Muscle of back (tissue), 11 donors: Measurements from ENCODE around the gene TREX2. TPM values are rescaled to one million over a fixed set of nuclear protein-coding genes. Genes with fewer than 3 reads are reported as not detected.

Experiments used
- DNase-seq, 3 donors: peaks; one replicate each; pipeline versions ENCODE4 v3.0.0 to v3.0.0-alpha.2; 2013
- polyA plus RNA-seq, 10 donors: library from polyadenylated mRNA; unstranded; fragments of 120-200 nt; gene quantifications; one replicate each; pipeline ENCODE4 v1.2.1, GENCODE V29; 2013; ENCODE audit not compliant: insufficient read length in 10 of 10

Gene TREX2
- polyA plus RNA-seq, 10 donors, result 0.23 to 0.49 (median 0.38) TPM; not detected in 1

- peak; percentile 75 to 85 (median 75) for DNase-seq
These were observed 31.0 kb upstream of the TREX2 start for GRCh38 chrX:153476666-153477363.

DNA sequence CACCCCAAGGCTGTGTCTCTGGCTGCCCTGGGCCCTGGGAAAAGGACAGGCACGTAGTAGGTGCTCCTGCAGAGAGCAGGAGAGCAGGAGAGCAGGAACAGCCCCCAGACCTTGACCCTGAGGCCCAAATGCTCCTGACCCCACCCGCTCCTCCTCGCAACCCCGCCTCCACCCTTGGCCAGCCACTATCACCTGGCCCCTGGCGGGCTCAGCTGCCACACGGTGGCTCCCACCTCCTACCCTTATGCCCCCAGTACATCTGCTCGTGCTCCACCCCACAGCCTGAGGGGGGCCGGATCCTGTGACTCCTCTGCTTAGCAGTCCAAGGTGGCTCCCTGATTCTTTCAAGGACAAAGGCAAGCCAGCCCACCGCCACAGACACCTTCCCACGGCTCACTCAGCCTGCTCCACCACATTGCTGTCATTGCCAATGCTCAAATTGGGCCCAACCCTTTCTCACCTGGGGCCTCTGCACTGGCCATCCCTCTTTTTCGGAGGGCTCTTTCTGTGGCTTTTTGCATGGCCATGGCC, 30.0 kb upstream of the TREX2 start:
- no peak for DNase-seq

DNA sequence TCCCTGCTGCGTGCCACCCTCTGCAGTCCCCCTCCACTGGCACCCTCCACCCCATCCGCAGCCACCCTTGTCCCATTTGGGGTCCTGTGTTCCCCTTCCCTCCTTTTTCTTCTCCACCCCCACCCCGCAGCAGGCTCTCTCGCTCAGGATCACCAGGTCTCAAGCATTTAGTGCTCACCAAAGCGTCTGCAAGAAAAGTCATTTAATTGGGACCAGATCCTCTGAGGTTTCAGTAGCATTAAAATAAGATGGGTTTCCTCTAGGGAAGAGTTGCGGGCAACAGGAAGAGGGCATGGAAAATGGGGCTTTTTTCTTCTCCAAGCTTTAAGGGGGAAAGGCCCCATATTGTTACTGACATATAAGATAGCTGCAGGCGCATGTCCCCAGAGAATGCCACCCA, 29.4 kb upstream of the TREX2 start:
- DNase-seq, result no peak

DNA sequence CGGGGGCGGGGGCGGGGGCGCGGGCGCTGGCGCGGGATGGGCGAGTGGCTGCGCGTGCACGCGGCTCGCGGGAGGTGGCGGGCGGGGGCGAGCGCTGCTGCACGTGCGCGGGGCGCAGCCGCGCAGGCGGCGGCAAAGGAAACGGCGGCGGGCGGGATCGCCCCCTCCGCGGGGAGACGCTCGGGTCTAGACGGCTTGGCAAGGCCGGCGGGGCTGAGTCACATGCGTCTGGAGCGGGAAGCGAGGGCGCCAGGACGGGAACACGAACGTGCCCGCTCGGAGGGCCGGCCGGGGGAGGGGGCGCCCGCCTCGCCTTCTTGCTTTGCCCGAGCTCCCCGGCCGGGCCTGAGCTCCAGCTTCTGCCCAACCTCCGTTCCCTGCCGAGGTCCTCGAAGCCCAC, 28.9 kb upstream of the TREX2 start:
- DNase-seq, result peak; percentile 62 to 85 (median 72)

DNA sequence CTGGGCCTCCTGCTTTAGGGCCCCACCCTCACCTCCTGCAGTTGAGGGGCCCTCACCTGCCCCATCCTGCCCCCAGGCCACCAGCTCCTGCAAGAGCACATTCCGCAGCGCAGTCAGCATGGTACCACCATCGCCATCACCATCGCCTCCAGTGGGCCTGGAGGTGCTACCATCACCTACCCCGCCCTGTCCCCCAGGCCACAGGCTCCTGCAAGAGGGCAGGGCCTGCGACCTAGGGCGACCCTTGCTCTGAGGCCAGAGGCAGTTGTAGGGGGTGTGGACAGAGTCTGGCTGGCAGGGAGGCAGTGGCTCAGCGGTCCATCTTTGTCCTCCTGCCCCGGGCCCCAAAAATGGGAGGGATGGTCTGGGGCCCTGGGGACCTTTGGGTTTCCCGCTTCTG, 28.4 kb upstream of the TREX2 start:
- no peak for DNase-seq

DNA sequence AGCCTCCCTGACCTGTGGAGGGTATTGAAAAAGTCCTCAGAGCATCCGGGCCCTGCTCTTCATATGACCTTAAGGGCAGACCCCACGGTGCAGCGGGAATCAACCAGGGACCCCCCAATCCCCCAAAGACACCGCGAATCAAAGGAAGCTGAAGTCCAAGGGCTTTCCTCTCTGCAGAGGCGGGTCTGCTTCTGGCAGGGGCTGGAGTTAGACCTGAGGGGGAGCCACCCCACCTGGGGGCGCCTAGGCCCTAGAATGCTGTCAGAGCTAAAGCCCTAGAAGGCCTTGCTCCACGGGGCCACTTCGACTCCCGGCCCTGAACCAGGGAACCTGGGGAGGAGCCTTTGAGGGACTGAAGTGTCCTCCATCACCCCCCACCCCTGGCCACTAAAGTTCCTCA, 27.3 kb upstream of the TREX2 start:
- DNase-seq, result no peak

GRCh38 chrX:153471663-153472280, 25.9 kb upstream of the TREX2 start:
- DNase-seq, result no peak

GRCh38 chrX:153470411-153471363, 24.8 kb upstream of the TREX2 start, which contains the start of gene HAUS7:
Gene HAUS7, minus strand, starts transcription at chrX:153470576. Its CDS starts 19 bp downstream, at chrX:153470557.
- DNase-seq, result peak; percentile 86 to 93 (median 91)

DNA sequence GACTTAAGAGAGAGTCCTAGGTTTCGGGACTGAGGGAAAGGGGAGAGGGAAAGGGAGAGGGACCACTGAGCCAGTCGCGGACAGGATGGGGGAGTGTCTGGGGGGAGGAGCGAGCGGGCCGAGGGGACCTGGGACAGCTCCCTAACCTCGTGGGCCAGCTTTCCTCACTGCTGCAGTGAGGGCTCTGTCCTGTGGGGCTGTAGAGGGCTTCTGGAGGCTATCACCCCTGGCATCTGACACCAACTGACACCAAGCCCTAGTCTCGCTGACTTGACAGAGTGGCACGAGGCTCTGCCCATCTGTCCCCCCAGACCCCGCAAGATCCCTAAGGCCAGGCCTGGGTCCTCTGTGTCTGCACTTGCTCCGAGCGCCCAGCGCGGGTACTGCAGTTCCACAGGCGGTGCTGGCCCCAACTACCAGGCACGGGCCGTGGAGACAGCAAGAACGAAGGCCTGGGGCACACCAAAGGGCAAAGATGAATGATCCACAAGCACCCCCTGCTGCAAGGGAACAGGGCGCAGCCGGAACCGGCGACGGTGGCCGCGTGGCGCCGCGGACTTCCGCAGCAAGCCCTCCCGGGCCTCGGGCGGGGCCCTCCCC, 24.1 kb upstream of the TREX2 start:
- no peak for DNase-seq

DNA sequence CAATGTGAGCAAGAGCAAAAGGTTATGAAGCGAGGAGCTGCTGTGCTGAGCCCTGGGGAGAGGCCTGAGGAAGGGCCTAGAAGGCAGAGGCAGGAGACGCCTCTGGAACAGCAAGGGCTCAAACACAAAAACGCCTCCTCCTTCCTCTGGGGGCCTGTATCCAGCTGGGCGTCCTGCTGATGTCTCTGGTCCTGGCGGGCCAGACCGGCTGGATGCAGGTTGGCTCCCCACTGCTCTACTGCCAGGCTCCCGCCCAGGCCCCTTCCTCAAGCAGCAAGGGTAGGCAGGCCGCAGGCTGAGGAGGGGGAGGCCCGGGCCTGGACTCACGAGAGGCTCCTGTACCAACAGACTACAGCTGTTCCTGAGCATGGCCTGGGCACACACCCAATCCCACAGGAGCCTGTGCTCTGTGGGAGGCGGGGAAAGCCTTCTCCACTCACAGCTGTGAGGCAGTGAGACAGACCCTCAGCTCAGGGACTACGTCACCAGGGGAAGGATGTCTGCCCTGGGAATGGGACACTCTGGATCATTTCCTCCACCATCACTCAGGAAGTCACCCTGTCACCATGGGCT, 22.2 kb upstream of the TREX2 start:
- DNase-seq, result no peak

GRCh38 chrX:153465691-153466380, 20.0 kb upstream of the TREX2 start:
- no peak for DNase-seq

DNA sequence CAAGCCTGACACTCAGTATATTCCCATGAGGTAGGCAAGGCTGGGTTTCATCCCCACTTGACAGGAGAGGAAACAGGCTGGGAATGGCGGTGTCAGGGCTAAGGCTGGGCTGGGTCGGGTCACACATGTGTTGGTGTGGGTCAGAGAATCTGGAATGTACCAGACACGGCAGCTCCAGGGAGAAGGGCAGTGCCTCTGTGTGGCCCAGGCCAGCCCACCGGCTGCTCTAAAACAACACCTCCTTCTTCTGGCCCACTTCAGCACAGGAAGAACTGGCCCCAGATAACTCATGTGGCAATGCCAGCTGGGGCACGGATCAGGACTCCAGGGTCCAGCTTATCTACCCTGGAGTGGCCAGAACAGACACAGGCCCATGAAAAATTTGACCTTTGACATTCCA, 18.3 kb upstream of the TREX2 start:
- DNase-seq, result no peak

GRCh38 chrX:153463556-153463955, 17.7 kb upstream of the TREX2 start:
- DNase-seq, result no peak

- no peak for DNase-seq
These were observed 17.2 kb upstream of the TREX2 start for GRCh38 chrX:153463031-153463430.

DNA sequence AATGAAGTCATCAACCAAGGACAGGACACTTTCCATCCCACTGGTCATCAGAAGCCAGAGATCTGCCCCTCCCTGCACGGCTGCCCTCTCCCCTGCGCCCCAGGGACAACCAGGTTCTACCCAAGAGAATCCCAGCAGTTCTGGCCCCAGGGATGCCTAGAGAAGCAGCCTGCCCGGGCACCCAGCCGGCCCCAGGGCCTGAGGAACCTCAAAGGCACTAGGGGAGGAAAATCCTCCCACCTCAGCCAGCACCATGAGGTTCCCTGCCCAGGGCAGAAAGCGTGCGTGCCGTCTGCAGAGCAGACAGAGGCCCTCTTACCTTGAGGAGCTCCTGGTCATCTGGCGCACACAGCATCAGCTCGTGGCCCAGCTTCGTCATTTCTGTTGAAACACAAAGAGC, 16.4 kb upstream of the TREX2 start:
- DNase-seq, result no peak

GRCh38 chrX:153460826-153461225, 15.0 kb upstream of the TREX2 start:
- peak in 1 of 3 donors; percentile 54 for DNase-seq

GRCh38 chrX:153459986-153460385, 14.1 kb upstream of the TREX2 start:
- DNase-seq, result no peak

DNA sequence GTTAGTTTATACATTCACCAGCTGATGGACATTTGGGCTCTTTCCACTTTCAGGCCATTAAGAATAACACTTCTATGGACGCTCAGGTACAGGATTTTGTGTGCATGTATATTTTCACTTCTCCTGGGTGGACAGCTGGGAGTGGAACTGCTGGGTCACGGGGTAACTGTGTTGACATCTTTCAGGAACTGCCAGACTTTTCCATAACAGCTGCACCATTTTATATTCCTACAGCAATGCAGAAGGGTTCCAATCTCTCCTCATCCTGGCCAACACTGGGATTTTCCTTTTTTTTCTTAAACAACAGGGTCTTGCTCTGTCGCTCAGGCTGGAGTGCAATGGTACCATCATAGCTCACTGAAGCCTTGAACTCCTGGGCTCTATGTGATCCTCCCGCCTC, 12.6 kb upstream of the TREX2 start:
- no peak for DNase-seq

DNA sequence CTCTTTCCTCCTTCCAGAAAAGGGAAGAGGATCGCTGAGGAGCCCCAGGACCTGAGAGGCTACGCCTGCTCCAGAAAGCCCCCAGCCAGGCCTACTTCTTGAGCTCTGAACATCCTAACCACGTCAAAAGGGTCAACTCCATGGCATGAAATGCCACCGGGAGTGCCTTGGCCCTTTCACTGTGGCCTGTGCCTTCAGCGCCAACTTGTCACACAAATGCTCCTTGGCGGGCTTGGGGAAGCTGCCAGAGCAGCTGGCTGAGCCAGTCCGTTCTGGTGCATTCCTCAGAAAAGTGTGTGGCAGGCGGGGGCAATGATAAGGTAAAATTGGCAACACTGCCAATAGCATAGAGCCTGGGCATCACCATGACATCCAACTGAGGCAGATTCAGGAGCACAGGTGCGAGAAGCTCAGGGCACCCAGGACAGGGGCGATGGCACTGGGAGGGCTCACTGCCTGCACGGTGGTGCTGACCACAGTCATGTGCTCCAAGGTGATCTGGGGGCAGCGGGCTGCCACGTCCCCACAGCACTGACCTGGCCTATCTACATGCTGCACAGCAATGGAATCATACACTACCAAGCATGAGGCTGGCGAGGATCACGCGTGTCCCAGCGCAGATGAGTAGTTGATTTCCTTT, 12.1 kb upstream of the TREX2 start:
- no peak for DNase-seq

DNA sequence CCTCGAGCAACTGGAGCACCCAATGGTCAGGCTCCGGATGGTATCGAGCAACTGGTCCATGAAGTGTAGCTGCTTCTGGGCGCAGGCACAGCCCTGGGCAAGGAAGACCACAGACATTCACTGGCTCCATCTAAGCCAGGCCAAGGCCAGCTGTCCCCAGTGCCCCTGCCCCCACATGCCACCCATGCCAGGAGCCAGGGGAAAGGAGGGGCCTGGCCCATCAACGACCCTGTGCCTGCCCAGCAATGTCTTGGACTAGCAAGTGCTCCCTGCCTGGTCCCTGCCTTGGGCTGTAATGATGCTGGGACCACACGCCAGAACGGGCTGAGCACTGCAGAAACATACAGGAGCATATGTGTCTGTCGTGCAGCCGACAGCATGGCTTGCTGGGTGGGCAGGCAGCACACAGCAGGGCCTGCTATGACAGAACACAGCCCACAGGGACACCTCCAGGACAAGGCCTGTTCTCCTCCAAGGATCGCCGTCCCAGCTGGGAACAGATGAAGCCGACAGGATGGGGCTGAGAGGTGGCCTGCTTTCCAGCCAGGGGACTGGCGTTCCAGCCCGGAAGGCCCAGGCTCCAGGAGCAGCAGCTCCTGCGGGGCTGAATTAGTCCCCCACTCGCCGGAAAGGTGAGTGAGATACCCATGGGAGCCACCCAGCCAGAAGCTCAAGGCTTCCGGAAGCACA, 11.4 kb upstream of the TREX2 start:
- no peak for DNase-seq
